HCT116 (cell line): ENCODE measurements around the gene PAX8. TPM values are rescaled to one million over a fixed set of nuclear protein-coding genes. Genes with fewer than 3 reads are reported as not detected.

Experiments
- ATAC-seq: fragments of 200-7000 bp; cut with Tn5 transposase; 2 replicates; pipeline ENCODE4 v1.9.1; 2020; ENCODE audit warnings: mild to moderate bottlenecking, moderate library complexity
- BruUV-seq: library from RNA; stranded (reverse); fragments of 400-500 nt; replicated peaks from 2 replicates; lab custom pipeline; 2021; lab: Mats Ljungman, UMichigan
- CTCF ChIA-PET: fragments of 300-600 bp; sonication (Branson Sonifier 250); formaldehyde crosslinking; loops from one replicate; lab custom pipeline; 2021; ENCODE audit warnings: antibody characterized with exemption; lab: Charles Lee
- POLR2A ChIA-PET: fragments of 300-600, 350-600 bp; sonication (Branson Sonifier 250); formaldehyde crosslinking; loops from one replicate; lab custom pipeline; 2021; ENCODE audit warnings: antibody characterized with exemption; lab: Charles Lee
- RAD21 ChIA-PET, 2 experiments: fragments of 300-600 bp; sonication (Branson Sonifier 250); formaldehyde crosslinking; loops; one replicate each; lab custom pipeline; 2023; ENCODE audit warnings: low total read pairs in 2 of 2; ENCODE audit not compliant: uncharacterized antibody in 2 of 2, unreplicated experiment in 2 of 2, low non-redundant PET in 1 of 2; lab: Charles Lee
- DNase-seq: peaks from one replicate; pipeline ENCODE4 v3.0.0-alpha.2; 2010; ENCODE audit warnings: low read depth, low spot score
- H2AFZ ChIP-seq: fragments of 200-600 bp; shearing (Covaris generic), sonication (generic); 2 replicates; pipeline ENCODE4 v1.6.1; 2017; ENCODE audit warnings: low read depth, mixed run types, mixed read lengths, antibody characterized with exemption, low read length; ENCODE audit not compliant: poor library complexity, severe bottlenecking
- H3K27ac ChIP-seq: 2 replicates; pipeline ENCODE4 v1.5.1; 2012; ENCODE audit warnings: low read depth, low read length
- H3K27me3 ChIP-seq: fragments of 200-600 bp; sonication (generic); 2 replicates; pipeline ENCODE4 v1.6.1; 2016; ENCODE audit warnings: mixed run types, low read length, mixed read lengths; ENCODE audit not compliant: insufficient read depth
- H3K36me3 ChIP-seq, 2 experiments: fragments of 200-500 bp in 1 of 2; fragments of 200-600 bp in 1 of 2; sonication (Bioruptor generic) in 1 of 2; sonication (generic) in 1 of 2; 2 replicates each; pipeline versions ENCODE4 v1.5.1 to v1.6.1; 2014 to 2016; ENCODE audit warnings: low read length in 2 of 2, inconsistent platforms in 1 of 2, mixed read lengths in 1 of 2, mixed run types in 1 of 2; ENCODE audit not compliant: insufficient read depth in 2 of 2, control insufficient read depth in 1 of 2
- H3K4me1 ChIP-seq, 2 experiments: fragments of 200-600 bp in 1 of 2; sonication (generic) in 1 of 2; 2 replicates each; pipeline versions ENCODE4 v1.5.1 to v1.6.1; 2012 to 2017; ENCODE audit warnings: low read length in 2 of 2, inconsistent platforms in 1 of 2, mild to moderate bottlenecking in 1 of 2, mixed read lengths in 1 of 2, mixed run types in 1 of 2, moderate library complexity in 1 of 2; ENCODE audit not compliant: insufficient read depth in 2 of 2, control insufficient read depth in 1 of 2
- H3K4me2 ChIP-seq: fragments of 200-600 bp; sonication (generic); 2 replicates; pipeline ENCODE4 v1.6.1; 2017; ENCODE audit warnings: mixed run types, low read length, mixed read lengths
- H3K4me3 ChIP-seq, 2 experiments: fragments of 200-600 bp in 1 of 2; sonication (generic) in 1 of 2; replicated peaks in 1 of 2; 2 replicates each; pipeline ENCODE4 v1.5.1; 2011 to 2016; ENCODE audit warnings: low read length in 2 of 2, control low read depth in 1 of 2, low read depth in 1 of 2, mild to moderate bottlenecking in 1 of 2, mixed read lengths in 1 of 2, mixed run types in 1 of 2
- H3K79me2 ChIP-seq: fragments of 200-600 bp; sonication (generic); 2 replicates; pipeline ENCODE4 v1.6.1; 2017; ENCODE audit warnings: mild to moderate bottlenecking, mixed run types, low read length, moderate library complexity, mixed read lengths; ENCODE audit not compliant: insufficient read depth
- H3K9ac ChIP-seq: fragments of 200-600 bp; sonication (generic); 2 replicates; pipeline ENCODE4 v1.6.1; 2016; ENCODE audit warnings: low read length, mixed read lengths
- H3K9me2 ChIP-seq: fragments of 200-600 bp; sonication (generic), shearing (Covaris generic); 2 replicates; pipeline ENCODE4 v1.6.1; 2017; ENCODE audit warnings: mixed run types, mild to moderate bottlenecking, moderate library complexity; ENCODE audit not compliant: insufficient read depth
- H3K9me3 ChIP-seq, 2 experiments: fragments of 200-500 bp in 1 of 2; fragments of 200-600 bp in 1 of 2; sonication (Bioruptor generic) in 1 of 2; sonication (generic) in 1 of 2; 2 replicates each; pipeline ENCODE4 v1.6.1; 2014 to 2017; ENCODE audit warnings: low read length in 2 of 2, mixed read lengths in 2 of 2, inconsistent platforms in 1 of 2, low read depth in 1 of 2, mild to moderate bottlenecking in 1 of 2, mixed run types in 1 of 2, moderate library complexity in 1 of 2; ENCODE audit not compliant: control insufficient read depth in 1 of 2, insufficient read depth in 1 of 2
- H4K20me1 ChIP-seq: fragments of 200-600 bp; sonication (generic), shearing (Covaris generic); 2 replicates; pipeline ENCODE4 v1.6.1; 2017; ENCODE audit warnings: mixed run types, mild to moderate bottlenecking, moderate library complexity; ENCODE audit not compliant: insufficient read depth
- CBX3 ChIP-seq: IDR thresholded peaks from 2 replicates; pipeline ENCODE4 v1.6.1; 2012; ENCODE audit warnings: low read depth
- CEBPB ChIP-seq: IDR thresholded peaks from 2 replicates; pipeline ENCODE4 v1.6.1; 2012; ENCODE audit warnings: low read depth
- CTCF ChIP-seq, 3 experiments: fragments of 200-600 bp in 1 of 3; sonication (generic) in 1 of 3; IDR thresholded peaks in 2 of 3; conservative IDR thresholded peaks in 1 of 3; 2 replicates each; pipeline ENCODE4 v1.5.1; 2012 to 2017; ENCODE audit warnings: low read depth in 2 of 3, low read length in 2 of 3, antibody characterized with exemption in 1 of 3, borderline replicate concordance in 1 of 3, control low read depth in 1 of 3, mild to moderate bottlenecking in 1 of 3, mixed read lengths in 1 of 3, mixed run types in 1 of 3, moderate library complexity in 1 of 3; ENCODE audit not compliant: insufficient read depth in 1 of 3
- EGR1 ChIP-seq: IDR thresholded peaks from 2 replicates; pipeline ENCODE4 v1.6.1; 2012; ENCODE audit warnings: low read depth
- FOSL1 ChIP-seq: IDR thresholded peaks from 2 replicates; pipeline ENCODE4 v1.6.1; 2012; ENCODE audit warnings: low read depth
- POLR2A ChIP-seq: IDR thresholded peaks from 2 replicates; pipeline ENCODE4 v1.7.0; 2011; ENCODE audit warnings: borderline replicate concordance; ENCODE audit not compliant: insufficient read depth, insufficient read length; ENCODE audit errors: extremely low read depth
- RAD21 ChIP-seq: IDR thresholded peaks from 2 replicates; pipeline ENCODE4 v1.6.1; 2012; ENCODE audit warnings: low read depth, mild to moderate bottlenecking
- ZFX ChIP-seq: fragments of 450-650 bp; IDR thresholded peaks from 2 replicates; pipeline ENCODE4 v1.6.1; 2017
- ZNF274 ChIP-seq: fragments of 200-500 bp; sonication (Bioruptor generic); IDR thresholded peaks from 2 replicates; pipeline ENCODE4 v1.6.1; 2014; ENCODE audit warnings: mild to moderate bottlenecking, low read depth, low read length, inconsistent platforms
- intact Hi-C: fragments of 100-400 bp; cut with micrococcal nuclease; formaldehyde crosslinking; loops from 2 replicates; pipeline ENCODE4 v1.10.0; 2022
- total RNA-seq: library from RNA; stranded (reverse); gene quantifications from one replicate; pipeline ENCODE4 v1.2.1, GENCODE V29; 2021; ENCODE audit not compliant: unreplicated experiment
- TF ChIP-seq, protein P1 (sequence below): IDR thresholded peaks from 2 replicates; pipeline ENCODE4 v1.6.1; 2012; ENCODE audit warnings: low read depth
- TF ChIP-seq, protein P2 (sequence below): IDR thresholded peaks from 2 replicates; pipeline ENCODE4 v1.6.1; 2011; ENCODE audit warnings: mild to moderate bottlenecking, low read length, moderate library complexity; ENCODE audit not compliant: insufficient replicate concordance; ENCODE audit errors: extremely low read depth

PAX8 gene
- total RNA-seq, 1 experiment from 2014 or later: 4.4 TPM

DNA sequence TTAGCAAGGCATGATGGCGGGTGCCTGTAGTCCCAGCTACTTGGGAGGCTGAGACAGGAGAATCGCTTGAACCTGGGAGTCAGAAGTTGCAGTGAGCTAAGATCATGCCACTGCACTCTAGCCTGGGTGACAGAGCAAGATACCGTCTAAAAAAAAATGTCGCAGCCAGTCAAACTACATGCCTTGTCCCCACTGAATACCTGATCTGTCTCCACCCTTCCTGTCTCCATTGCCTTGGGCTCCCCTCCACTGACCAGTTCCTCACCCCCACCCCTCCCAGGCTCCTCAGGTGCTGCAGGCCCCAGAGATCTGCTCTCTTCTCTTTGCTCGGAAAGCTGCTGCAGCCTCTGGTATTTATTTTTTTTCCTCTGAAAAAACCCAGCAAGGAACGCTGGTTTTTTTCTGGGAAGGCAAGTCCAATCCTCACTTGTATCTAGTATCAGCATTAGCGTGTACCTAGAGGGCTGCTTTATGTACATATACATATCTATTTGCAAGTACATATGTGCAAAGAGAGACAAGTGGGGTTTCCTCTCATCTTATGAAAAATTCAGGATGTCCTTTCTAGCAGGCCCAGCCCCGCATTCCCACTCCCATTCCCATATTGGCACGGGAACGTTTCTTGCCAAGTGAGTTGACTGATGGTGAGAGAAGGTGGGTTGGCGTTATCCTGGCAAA is 100.5 kb downstream of the PAX8 start:
- Histone ChIP-seq H3K4me3 (no peak overlapping the region), H3K4me2 (no peak overlapping the region), H3K27me3 (no peaks in the 10 kb centered on the region), H3K4me1 (no peaks in the 10 kb centered on the region), H3K27ac (no peak overlapping the region), H3K9ac (no peak overlapping the region), H3K79me2 (no peaks in the 10 kb centered on the region), H3K9me3 (no peaks in the 10 kb centered on the region), H3K9me2 (no peaks in the 10 kb centered on the region), H2AFZ (no peak overlapping the region), H3K36me3 (no peaks in the 10 kb centered on the region), H4K20me1 (no peaks in the 10 kb centered on the region)
- TF ChIP-seq FOSL1 (no peak), POLR2A (no peak), CEBPB (no peak), CBX3 (no peak), ZNF274 (no peak), RAD21 (no peak), EGR1 (no peak), ZFX (no peak), CTCF (IDR thresholded peaks at IDR 0.05 in 2 of 3, conservative IDR thresholded peaks at IDR 0.05 in 1 of 3; ENCODE audit: borderline replicate concordance in 1 of 3, insufficient read depth in 1 of 3, low read depth in 2 of 3, low read length in 2 of 3) (no peak)
- TF ChIP-seq, protein P1, sequence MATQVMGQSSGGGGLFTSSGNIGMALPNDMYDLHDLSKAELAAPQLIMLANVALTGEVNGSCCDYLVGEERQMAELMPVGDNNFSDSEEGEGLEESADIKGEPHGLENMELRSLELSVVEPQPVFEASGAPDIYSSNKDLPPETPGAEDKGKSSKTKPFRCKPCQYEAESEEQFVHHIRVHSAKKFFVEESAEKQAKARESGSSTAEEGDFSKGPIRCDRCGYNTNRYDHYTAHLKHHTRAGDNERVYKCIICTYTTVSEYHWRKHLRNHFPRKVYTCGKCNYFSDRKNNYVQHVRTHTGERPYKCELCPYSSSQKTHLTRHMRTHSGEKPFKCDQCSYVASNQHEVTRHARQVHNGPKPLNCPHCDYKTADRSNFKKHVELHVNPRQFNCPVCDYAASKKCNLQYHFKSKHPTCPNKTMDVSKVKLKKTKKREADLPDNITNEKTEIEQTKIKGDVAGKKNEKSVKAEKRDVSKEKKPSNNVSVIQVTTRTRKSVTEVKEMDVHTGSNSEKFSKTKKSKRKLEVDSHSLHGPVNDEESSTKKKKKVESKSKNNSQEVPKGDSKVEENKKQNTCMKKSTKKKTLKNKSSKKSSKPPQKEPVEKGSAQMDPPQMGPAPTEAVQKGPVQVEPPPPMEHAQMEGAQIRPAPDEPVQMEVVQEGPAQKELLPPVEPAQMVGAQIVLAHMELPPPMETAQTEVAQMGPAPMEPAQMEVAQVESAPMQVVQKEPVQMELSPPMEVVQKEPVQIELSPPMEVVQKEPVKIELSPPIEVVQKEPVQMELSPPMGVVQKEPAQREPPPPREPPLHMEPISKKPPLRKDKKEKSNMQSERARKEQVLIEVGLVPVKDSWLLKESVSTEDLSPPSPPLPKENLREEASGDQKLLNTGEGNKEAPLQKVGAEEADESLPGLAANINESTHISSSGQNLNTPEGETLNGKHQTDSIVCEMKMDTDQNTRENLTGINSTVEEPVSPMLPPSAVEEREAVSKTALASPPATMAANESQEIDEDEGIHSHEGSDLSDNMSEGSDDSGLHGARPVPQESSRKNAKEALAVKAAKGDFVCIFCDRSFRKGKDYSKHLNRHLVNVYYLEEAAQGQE: no peak
- TF ChIP-seq, protein P2, sequence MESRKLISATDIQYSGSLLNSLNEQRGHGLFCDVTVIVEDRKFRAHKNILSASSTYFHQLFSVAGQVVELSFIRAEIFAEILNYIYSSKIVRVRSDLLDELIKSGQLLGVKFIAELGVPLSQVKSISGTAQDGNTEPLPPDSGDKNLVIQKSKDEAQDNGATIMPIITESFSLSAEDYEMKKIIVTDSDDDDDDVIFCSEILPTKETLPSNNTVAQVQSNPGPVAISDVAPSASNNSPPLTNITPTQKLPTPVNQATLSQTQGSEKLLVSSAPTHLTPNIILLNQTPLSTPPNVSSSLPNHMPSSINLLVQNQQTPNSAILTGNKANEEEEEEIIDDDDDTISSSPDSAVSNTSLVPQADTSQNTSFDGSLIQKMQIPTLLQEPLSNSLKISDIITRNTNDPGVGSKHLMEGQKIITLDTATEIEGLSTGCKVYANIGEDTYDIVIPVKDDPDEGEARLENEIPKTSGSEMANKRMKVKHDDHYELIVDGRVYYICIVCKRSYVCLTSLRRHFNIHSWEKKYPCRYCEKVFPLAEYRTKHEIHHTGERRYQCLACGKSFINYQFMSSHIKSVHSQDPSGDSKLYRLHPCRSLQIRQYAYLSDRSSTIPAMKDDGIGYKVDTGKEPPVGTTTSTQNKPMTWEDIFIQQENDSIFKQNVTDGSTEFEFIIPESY: no peak
- ATAC-seq (no peak), DNase-seq (no peak)
- CTCF ChIA-PET: no interaction called here
- intact Hi-C loops: no loop called here
- RAD21 ChIA-PET: no interaction called here
- POLR2A ChIA-PET: no interaction called here
- BruUV-seq: no TSS peak
